HepG2 (cell line): Measurements from ENCODE around the gene HSPA4L. TPM values are rescaled to one million over a fixed set of nuclear protein-coding genes. Genes with fewer than 3 reads are reported as not detected.

Source experiments
- ATAC-seq: fragments of 200-7000 bp; cut with Tn5 transposase; 3 replicates; pipeline ENCODE4 v1.9.1; 2020; ENCODE audit warnings: mild to moderate bottlenecking, moderate library complexity
- BruUV-seq: library from RNA; stranded (reverse); fragments of 400-500 nt; replicated peaks from 2 replicates; lab custom pipeline; 2021; lab: Mats Ljungman, UMichigan
- CTCF ChIA-PET: fragments of 300-600 bp; formaldehyde crosslinking; extraction: SDS; loops from one replicate; lab custom pipeline; 2021; ENCODE audit warnings: low total read pairs, inconsistent platforms, low intra/inter-chr PET ratio; lab: Yijun Ruan, JAX
- POLR2A ChIA-PET: fragments of 350-600 bp; sonication (Branson Sonifier 250); formaldehyde crosslinking; loops from one replicate; lab custom pipeline; 2020; ENCODE audit warnings: antibody characterized with exemption, inconsistent platforms; lab: Yijun Ruan, JAX
- DNase-seq: peaks from one replicate; pipeline ENCODE4 v3.0.0-alpha.2; 2015; ENCODE audit warnings: low spot score
- FAIRE-seq: peaks from 3 replicates; lab custom pipeline; 2011; peaks lifted over from hg19 to GRCh38; lab: Jason Lieb, UNC
- H2AFZ ChIP-seq: one replicate; pipeline ENCODE4 v1.6.1; 2011; ENCODE audit warnings: low read length, inconsistent platforms
- H3K27ac ChIP-seq: fragments of 300-600 bp; 3 replicates; pipeline ENCODE4 v1.8.0; 2011; ENCODE audit warnings: mixed run types, mild to moderate bottlenecking, mixed read lengths, low read length, inconsistent platforms; ENCODE audit not compliant: insufficient read depth; ENCODE audit errors: extremely low read length
- H3K27me3 ChIP-seq, 2 experiments: fragments of 200-600 bp in 1 of 2; 2 replicates in 1 of 2; 3 replicates in 1 of 2; pipeline versions ENCODE4 v1.6.0 to v1.8.0; 2011; ENCODE audit warnings: low read length in 2 of 2, mild to moderate bottlenecking in 2 of 2, moderate library complexity in 2 of 2, inconsistent platforms in 1 of 2; ENCODE audit not compliant: insufficient read depth in 2 of 2, control insufficient read depth in 1 of 2
- H3K36me3 ChIP-seq, 2 experiments: fragments of 200-600 bp in 1 of 2; replicated peaks in 1 of 2; 2 replicates in 1 of 2; 3 replicates in 1 of 2; pipeline versions ENCODE4 v1.5.1 to v1.8.0; 2011; ENCODE audit warnings: low read length in 2 of 2, inconsistent platforms in 1 of 2; ENCODE audit not compliant: insufficient read depth in 2 of 2, control insufficient read depth in 1 of 2
- H3K4me1 ChIP-seq: 2 replicates; pipeline ENCODE4 v1.5.1; 2012; ENCODE audit warnings: low read length, inconsistent platforms; ENCODE audit not compliant: insufficient read depth
- H3K4me2 ChIP-seq: 2 replicates; pipeline ENCODE4 v1.6.0; 2011; ENCODE audit warnings: low read depth, low read length, inconsistent platforms
- H3K4me3 ChIP-seq, 3 experiments: fragments of 200-600 bp in 1 of 3; sonication (generic), shearing (Covaris generic) in 1 of 3; replicated peaks in 1 of 3; 2 replicates each; pipeline ENCODE4 v1.5.1; 2011 to 2016; ENCODE audit warnings: low read length in 3 of 3, inconsistent platforms in 2 of 3, low read depth in 2 of 3, mild to moderate bottlenecking in 2 of 3, control low read depth in 1 of 3, mixed read lengths in 1 of 3; ENCODE audit not compliant: insufficient read depth in 1 of 3
- H3K79me2 ChIP-seq: one replicate; pipeline ENCODE4 v1.6.1; 2011; ENCODE audit warnings: low read length, inconsistent platforms; ENCODE audit not compliant: insufficient read depth
- H3K9ac ChIP-seq: 2 replicates; pipeline ENCODE4 v1.6.0; 2011; ENCODE audit warnings: mild to moderate bottlenecking, low read depth, low read length, inconsistent platforms; ENCODE audit not compliant: insufficient read depth
- H3K9me3 ChIP-seq: 2 replicates; pipeline ENCODE4 v1.5.1; 2012; ENCODE audit warnings: mild to moderate bottlenecking, low read length
- H4K20me1 ChIP-seq: 2 replicates; pipeline ENCODE4 v1.6.0; 2011; ENCODE audit warnings: inconsistent platforms, mild to moderate bottlenecking, low read length, moderate library complexity; ENCODE audit not compliant: insufficient read depth
- BRCA1 ChIP-seq: sonication (generic); formaldehyde crosslinking; IDR thresholded peaks from 2 replicates; pipeline ENCODE4 v1.4.0; 2020; ENCODE audit warnings: missing genetic modification reagents
- HBP1 ChIP-seq: IDR thresholded peaks from 2 replicates; pipeline ENCODE4 v1.6.1; 2016; ENCODE audit warnings: low read depth, control low read depth
- HDAC2 ChIP-seq: sonication (generic); formaldehyde crosslinking; IDR thresholded peaks from 2 replicates; pipeline ENCODE4 v1.4.0; 2020; ENCODE audit warnings: missing genetic modification reagents
- HMG20B ChIP-seq: conservative IDR thresholded peaks from 2 replicates; pipeline ENCODE4 v1.6.1; 2016; ENCODE audit warnings: missing genetic modification reagents, missing compliant biosample characterization
- KDM5B ChIP-seq: sonication (generic); formaldehyde crosslinking; IDR thresholded peaks from 2 replicates; pipeline ENCODE4 v1.4.0; 2020; ENCODE audit warnings: missing genetic modification reagents, mild to moderate bottlenecking, borderline replicate concordance
- MATR3 ChIP-seq: sonication (generic); formaldehyde crosslinking; IDR thresholded peaks from 2 replicates; pipeline ENCODE4 v1.4.0; 2020; ENCODE audit warnings: missing genetic modification reagents
- MED13 ChIP-seq: sonication (generic); formaldehyde crosslinking; IDR thresholded peaks from 2 replicates; pipeline ENCODE4 v1.5.0; 2020; ENCODE audit warnings: missing genetic modification reagents
- PHF8 ChIP-seq: sonication (generic); formaldehyde crosslinking; IDR thresholded peaks from 2 replicates; pipeline ENCODE4 v1.5.0; 2020; ENCODE audit warnings: missing genetic modification reagents
- RBM39 ChIP-seq: fragments of 200-400 bp; formaldehyde crosslinking; IDR thresholded peaks from one replicate; pipeline ENCODE4 v1.6.1; 2018; ENCODE audit warnings: antibody characterized with exemption, mild to moderate bottlenecking, low read depth, low read length; ENCODE audit not compliant: poor library complexity, severe bottlenecking
- SRSF1 ChIP-seq: fragments of 200-400 bp; formaldehyde crosslinking; optimal IDR thresholded peaks from 2 replicates; pipeline ENCODE3; 2017; ENCODE audit warnings: mild to moderate bottlenecking, low read depth, low read length, moderate library complexity
- TMF1 ChIP-seq: sonication (generic); formaldehyde crosslinking; IDR thresholded peaks from 2 replicates; pipeline ENCODE4 v1.8.1; 2022; ENCODE audit warnings: low read depth, missing genetic modification reagents
- ZNF18 ChIP-seq: sonication (generic); formaldehyde crosslinking; IDR thresholded peaks from 2 replicates; pipeline ENCODE4 v1.8.0; 2022; ENCODE audit warnings: mild to moderate bottlenecking, missing genetic modification reagents; ENCODE audit not compliant: insufficient replicate concordance
- ZNF256 ChIP-seq: sonication (generic); formaldehyde crosslinking; conservative IDR thresholded peaks from 2 replicates; pipeline ENCODE4 v1.4.0; 2020; ENCODE audit warnings: missing genetic modification reagents
- ZNF609 ChIP-seq: sonication (generic); formaldehyde crosslinking; IDR thresholded peaks from 2 replicates; pipeline ENCODE4 v1.4.0; 2020; ENCODE audit warnings: mild to moderate bottlenecking, missing genetic modification reagents, borderline replicate concordance
- ZNF652 ChIP-seq: IDR thresholded peaks from 2 replicates; pipeline ENCODE4 v1.6.1; 2016; ENCODE audit warnings: low read depth, borderline replicate concordance
- ZNF883 ChIP-seq: sonication (generic); formaldehyde crosslinking; IDR thresholded peaks from 2 replicates; pipeline ENCODE4 v1.5.1; 2020; ENCODE audit warnings: mild to moderate bottlenecking, missing genetic modification reagents; ENCODE audit errors: not compliant biosample characterization
- WGBS: methylation state at CpG from one replicate; pipeline ENCODE4 v1.1.6; 2017; ENCODE audit warnings: low lambda C conversion rate; 5-methylcytosine and 5-hydroxymethylcytosine counted together
- in situ Hi-C: cut with HindIII; loops from 2 replicates; pipeline ENCODE4 v1.10.0; 2017; ENCODE audit warnings: low pct_unique_long_range_greater_than_20kb; ENCODE audit not compliant: extremely low pct_ligation_motif_present
- intact Hi-C: fragments of 100-400 bp; cut with micrococcal nuclease; formaldehyde crosslinking; loops from one replicate; pipeline ENCODE4 v1.10.0; 2022; ENCODE audit not compliant: unreplicated experiment
- polyA plus RNA-seq, 8 experiments: library from polyadenylated mRNA; depleted of rRNA in 3 of 8; stranded (reverse) in 7 of 8; unstranded in 1 of 8; fragments of >200 nt; fragmentation: Illumina TruSeq in 4 of 8; extraction: Trizol in 4 of 8; gene quantifications; 2 replicates each; pipeline versions ENCODE4 v1.2.1 to v1.2.3, GENCODE V29; 2011 to 2016; ENCODE audit warnings: low read depth in 4 of 8, missing spikeins in 1 of 8, mixed read lengths in 1 of 8; ENCODE audit not compliant: insufficient read depth in 1 of 8
- total RNA-seq, 5 experiments: library from RNA; depleted of rRNA; stranded (reverse); fragments of >200 nt; fragmentation: Illumina TruSeq; extraction: Trizol; gene quantifications; 2 replicates each; pipeline ENCODE4 v1.2.3, GENCODE V29; 2016; ENCODE audit warnings: low read depth in 1 of 5

HSPA4L gene
- total and polyA plus RNA-seq, 2 of the 13 experiments (the other 11 are each of a cell fraction or from before 2014, with no cell fraction given) = 3.7 to 31.5 TPM

GRCh38 chr4:127783026-127783769, 1.1 kb downstream of the HSPA4L start:
- ChIA-PET CTCF (no interaction called here), POLR2A (interaction anchor here (1.2 to 1.7 kb wide), 2 partner anchors 150 to 182 kb away, joined by 3 to 4 read pairs; partner anchors contain the start of genes ABHD18, INTU and MFSD8)
- Histone ChIP-seq H3K9ac (peak overlapping the region; percentile 78), H3K27me3 (no peaks in the 10 kb centered on the region; a peak in 1 of 5 replicates), H3K4me3 (peak overlapping the region; percentile 69 to 88 (median 82)), H3K27ac (peak overlapping the region; percentile 69), H3K4me1 (peaks cover 19% of the 10 kb centered on the region), H3K9me3 (no peaks in the 10 kb centered on the region), H3K36me3 (no peaks in the 10 kb centered on the region), H3K79me2 (peaks cover 45% of the 10 kb centered on the region), H3K4me2 (peak overlapping the region; percentile 90), H4K20me1 (no peaks in the 10 kb centered on the region), H2AFZ (peak overlapping the region; percentile 93)
- 0% methylated on average over 23 of the region's 25 CpGs for WGBS
- FAIRE-seq (peak; percentile 39), DNase-seq (peak; percentile 77), ATAC-seq (peak; percentile 79)
- intact Hi-C loops = loop anchor here (10.0 kb wide), 2 partner anchors 102 to 182 kb away; partner anchors contain the start of genes ABHD18, MFSD8 and PLK4
- in situ Hi-C loops = no loop called here
- no TSS peak for BruUV-seq
- TF ChIP-seq BRCA1 (CRISPR knock-in tag) = no peak
- TF ChIP-seq PHF8 (CRISPR knock-in tag) = 0 out of 2 replicates have a peak, but pooled peaks have one; percentile 5
- no peak for TF ChIP-seq TMF1
- TF ChIP-seq SRSF1 = peak; percentile 43
- no peak for TF ChIP-seq MED13
- peak; percentile 8; the same call in 1 of the 2 replicates for TF ChIP-seq HMG20B
- no peak for TF ChIP-seq ZNF609 (CRISPR knock-in tag)
- peak; percentile 23; the same call in 1 of the 2 replicates for TF ChIP-seq HDAC2 (CRISPR knock-in tag)
- no peak for TF ChIP-seq ZNF256 (CRISPR knock-in tag)
- TF ChIP-seq RBM39 = peak; percentile 1
- TF ChIP-seq ZNF652 (CRISPR knock-in tag) = peak; percentile 39; the same call in 1 of the 2 replicates
- TF ChIP-seq ZNF883 = no peak
- TF ChIP-seq ZNF18 (CRISPR knock-in tag) = peak; percentile 18
- 0 out of 2 replicates have a peak, but pooled peaks have one; percentile 50 for TF ChIP-seq HBP1
- TF ChIP-seq MATR3 (CRISPR knock-in tag) = no peak
- no peak; the same call in 1 of the 2 replicates for TF ChIP-seq KDM5B (CRISPR knock-in tag)
